ENCODE measurements around the gene PBXIP1.

The PBXIP1 gene

GRCh38 chr1:154969860-154970452 is 14.1 kb upstream of the PBXIP1 start:
- TF ChIP-seq CTCF (IDR thresholded peaks at IDR 0.05; ENCODE audit: low read length, missing control alignments), result no peak
- DNase-seq (ENCODE audit: low read depth), result no peak
- peak overlapping the region; percentile 83 for H3K4me3 ChIP-seq (replicated peaks; ENCODE audit: low read depth, low read length)

- peak overlapping the region; percentile 83 for H3K4me3 ChIP-seq (replicated peaks; ENCODE audit: low read depth, low read length)
- no peak for TF ChIP-seq CTCF (IDR thresholded peaks at IDR 0.05; ENCODE audit: low read length, missing control alignments)
- DNase-seq (ENCODE audit: low read depth), result no peak
Observed at GRCh38 chr1:154969246-154969645, 13.3 kb upstream of the PBXIP1 start.

- DNase-seq (ENCODE audit: low read depth), result no peak
- H3K4me3 ChIP-seq (replicated peaks; ENCODE audit: low read depth, low read length), result peak overlapping the region; percentile 83
- no peak for TF ChIP-seq CTCF (IDR thresholded peaks at IDR 0.05; ENCODE audit: low read length, missing control alignments)
Observed at GRCh38 chr1:154968731-154969130, 12.8 kb upstream of the PBXIP1 start.

GRCh38 chr1:154967331-154967950 is 11.5 kb upstream of the PBXIP1 start:
- DNase-seq (ENCODE audit: low read depth), result no peak
- H3K4me3 ChIP-seq (replicated peaks; ENCODE audit: low read depth, low read length), result peak overlapping the region; percentile 83
- TF ChIP-seq CTCF (IDR thresholded peaks at IDR 0.05; ENCODE audit: low read length, missing control alignments), result no peak

- H3K4me3 ChIP-seq (replicated peaks; ENCODE audit: low read depth, low read length), result no peak overlapping the region
- no peak for TF ChIP-seq CTCF (IDR thresholded peaks at IDR 0.05; ENCODE audit: low read length, missing control alignments)
- DNase-seq (ENCODE audit: low read depth), result no peak
Observed at GRCh38 chr1:154966111-154966510, 10.2 kb upstream of the PBXIP1 start.

- no peak for TF ChIP-seq CTCF (IDR thresholded peaks at IDR 0.05; ENCODE audit: low read length, missing control alignments)
- no peak for DNase-seq (ENCODE audit: low read depth)
- H3K4me3 ChIP-seq (replicated peaks; ENCODE audit: low read depth, low read length), result no peak overlapping the region
Observed at GRCh38 chr1:154964359-154964758, 8.5 kb upstream of the PBXIP1 start.

GRCh38 chr1:154963643-154964042 is 7.7 kb upstream of the PBXIP1 start:
- no peak for TF ChIP-seq CTCF (IDR thresholded peaks at IDR 0.05; ENCODE audit: low read length, missing control alignments)
- no peak overlapping the region for H3K4me3 ChIP-seq (replicated peaks; ENCODE audit: low read depth, low read length)
- DNase-seq (ENCODE audit: low read depth), result no peak
